SJSA1 (cell line): ENCODE data around the gene JAG1. TPM values are rescaled to one million over a fixed set of nuclear protein-coding genes. Genes with fewer than 3 reads are reported as not detected.

ENCODE experiments used
- DNase-seq, 2 experiments: peaks; one replicate each; pipeline ENCODE4 v3.0.0-alpha.2; 2015 to 2020; ENCODE audit warnings: low spot score in 2 of 2, low read depth in 1 of 2
- H3K27ac ChIP-seq: fragments of 250-450 bp; sonication (Bioruptor Pico); 2 replicates; pipeline ENCODE4 v1.5.1; 2020; ENCODE audit warnings: mild to moderate bottlenecking, moderate library complexity
- H3K27me3 ChIP-seq: fragments of 250-450 bp; sonication (Bioruptor Pico); replicated peaks from 2 replicates; pipeline ENCODE4 v1.5.1; 2020; ENCODE audit warnings: mild to moderate bottlenecking, moderate library complexity
- H3K36me3 ChIP-seq: fragments of 250-450 bp; sonication (Bioruptor Pico); 2 replicates; pipeline ENCODE4 v1.5.1; 2020; ENCODE audit warnings: mild to moderate bottlenecking
- H3K4me1 ChIP-seq: fragments of 250-450 bp; sonication (Bioruptor Pico); replicated peaks from 2 replicates; pipeline ENCODE4 v1.6.1; 2021; ENCODE audit warnings: mild to moderate bottlenecking
- H3K4me3 ChIP-seq: fragments of 250-450 bp; sonication (Bioruptor Pico); 2 replicates; pipeline ENCODE4 v1.5.1; 2020; ENCODE audit warnings: mild to moderate bottlenecking
- H3K9me3 ChIP-seq: fragments of 250-450 bp; sonication (Bioruptor Pico); replicated peaks from 2 replicates; pipeline ENCODE4 v1.5.1; 2020; ENCODE audit warnings: mild to moderate bottlenecking
- total RNA-seq: library from RNA; depleted of rRNA; stranded (reverse); fragments of >200 nt; shearing (Covaris generic); gene quantifications from 2 replicates; pipeline ENCODE4 v1.2.3, GENCODE V29; 2014

JAG1 gene
- total RNA-seq, 1 experiment from 2014 or later, result 40.9 TPM

DNA sequence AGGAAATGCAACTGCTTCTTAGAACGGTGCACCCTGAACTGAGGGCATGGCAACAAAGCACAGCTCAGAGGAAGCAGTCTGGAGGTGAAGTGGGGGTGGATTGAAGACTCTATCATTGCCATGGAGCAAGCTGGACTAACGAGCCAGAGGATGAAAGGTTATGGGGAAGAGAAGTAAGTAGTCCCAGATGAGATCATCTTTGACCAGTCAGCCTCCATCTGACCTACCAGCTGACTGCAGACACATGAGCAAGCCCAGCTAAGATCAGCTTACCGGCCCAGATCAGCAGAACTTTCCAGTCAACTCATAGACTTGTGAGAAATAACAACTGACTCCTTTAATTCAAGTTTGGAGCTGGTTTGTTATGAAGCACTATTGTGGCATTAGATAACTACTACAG, 9.1 kb upstream of the JAG1 start:
- H3K27me3 ChIP-seq, result no peaks in the 10 kb centered on the region
- H3K36me3 ChIP-seq, result no peaks in the 10 kb centered on the region
- H3K9me3 ChIP-seq, result 0 out of 2 replicates have a peak, but pooled peaks cover 3% of the 10 kb centered on the region
- H3K4me1 ChIP-seq, result no peaks in the 10 kb centered on the region
- DNase-seq, result no peak
- H3K27ac ChIP-seq, result no peak overlapping the region
- no peak overlapping the region for H3K4me3 ChIP-seq

DNA sequence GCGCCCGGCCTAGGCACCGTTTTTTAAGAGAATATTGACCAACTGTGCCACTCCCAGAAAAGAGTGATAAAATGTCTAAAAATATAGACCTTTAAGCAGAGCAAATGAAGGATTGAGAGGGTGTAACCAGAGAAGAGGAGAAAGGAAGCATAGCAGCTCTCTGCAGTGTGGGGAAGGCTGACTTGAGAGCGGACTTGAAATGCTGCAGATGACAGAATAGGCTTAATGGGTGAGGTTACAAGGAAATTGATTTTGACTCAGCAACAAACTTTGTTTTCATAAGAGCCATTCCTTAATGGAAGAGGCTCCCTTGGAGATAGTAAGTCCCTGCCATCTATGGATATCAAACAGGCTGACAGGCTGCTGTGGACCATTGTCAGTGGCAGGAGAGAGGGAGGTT, 7.7 kb upstream of the JAG1 start:
- H3K4me1 ChIP-seq, result no peaks in the 10 kb centered on the region
- DNase-seq, result no peak
- no peak overlapping the region for H3K27ac ChIP-seq
- H3K4me3 ChIP-seq, result no peak overlapping the region
- H3K27me3 ChIP-seq, result no peaks in the 10 kb centered on the region
- 0 out of 2 replicates have a peak, but pooled peaks cover 3% of the 10 kb centered on the region for H3K9me3 ChIP-seq
- H3K36me3 ChIP-seq, result no peaks in the 10 kb centered on the region

DNA sequence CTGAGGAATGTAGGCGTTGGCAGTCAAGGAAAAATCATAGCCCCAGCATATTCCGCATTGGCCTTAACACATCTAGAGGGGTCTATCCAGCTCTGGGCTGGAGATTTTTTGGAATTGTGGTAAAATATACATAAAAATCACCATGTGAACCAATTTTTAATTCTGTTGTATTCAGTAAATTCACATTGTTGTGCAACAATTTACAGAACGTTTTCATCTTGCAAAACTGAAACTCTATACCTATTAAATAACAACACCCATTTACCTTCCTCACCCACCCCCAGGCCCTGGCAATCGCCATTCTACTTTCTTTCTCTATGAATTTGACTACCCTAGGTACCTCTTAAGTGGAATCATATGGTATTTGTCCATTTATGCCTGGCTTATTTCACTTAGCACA, 6.8 kb upstream of the JAG1 start:
- Histone ChIP-seq H3K27me3 (no peaks in the 10 kb centered on the region), H3K9me3 (0 out of 2 replicates have a peak, but pooled peaks cover 3% of the 10 kb centered on the region), H3K27ac (no peak overlapping the region), H3K4me3 (no peak overlapping the region), H3K4me1 (peaks cover under 1% of the 10 kb centered on the region), H3K36me3 (no peaks in the 10 kb centered on the region)
- no peak for DNase-seq

DNA sequence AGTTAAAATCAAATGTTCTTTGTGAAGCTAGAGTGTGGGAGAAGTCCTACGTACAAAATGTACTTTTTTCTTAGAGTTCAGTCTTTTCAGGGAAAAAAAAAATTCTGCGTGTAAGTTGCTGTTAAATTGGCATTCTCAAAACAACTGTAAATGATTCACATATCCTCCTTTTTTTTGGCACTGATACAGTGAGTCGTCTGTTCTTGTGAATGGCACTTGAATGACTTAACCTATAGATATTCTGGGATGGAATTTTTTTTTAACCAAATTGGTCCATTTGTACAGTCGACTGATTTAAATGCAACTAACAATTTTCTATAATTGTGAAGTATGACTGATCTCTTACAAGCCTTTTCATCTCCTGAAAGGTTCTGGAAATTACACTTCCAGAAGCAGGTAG, 5.5 kb upstream of the JAG1 start:
- no peak for DNase-seq
- Histone ChIP-seq H3K4me3 (no peak overlapping the region), H3K9me3 (0 out of 2 replicates have a peak, but pooled peaks cover 3% of the 10 kb centered on the region), H3K4me1 (peaks cover 9% of the 10 kb centered on the region), H3K27me3 (no peaks in the 10 kb centered on the region), H3K27ac (no peak overlapping the region), H3K36me3 (no peaks in the 10 kb centered on the region)

DNA sequence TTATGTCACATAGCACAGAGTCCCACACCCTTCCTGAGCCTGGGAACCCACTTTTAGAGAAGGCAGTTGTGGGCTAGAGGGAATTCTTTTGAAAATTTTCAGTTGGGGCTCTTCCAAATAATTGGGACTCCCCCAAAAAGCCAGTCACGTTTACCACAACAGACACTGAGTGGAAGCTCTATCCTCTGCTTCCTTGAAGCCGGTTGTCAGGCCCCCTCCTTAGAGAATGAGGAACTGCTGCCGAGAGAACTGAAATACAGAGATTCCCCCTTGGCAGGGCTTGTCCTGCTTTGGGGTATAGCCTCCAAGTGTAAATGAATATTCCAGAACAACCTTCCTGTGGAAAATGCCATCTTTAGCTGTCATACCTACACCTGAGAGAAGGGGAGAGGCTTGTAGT, 2.7 kb upstream of the JAG1 start:
- peaks cover 8% of the 10 kb centered on the region for H3K36me3 ChIP-seq
- no peak overlapping the region for H3K4me3 ChIP-seq
- H3K9me3 ChIP-seq, result 0 out of 2 replicates have a peak, but pooled peaks cover 3% of the 10 kb centered on the region
- DNase-seq, result no peak
- no peaks in the 10 kb centered on the region for H3K27me3 ChIP-seq
- no peak overlapping the region for H3K27ac ChIP-seq
- peaks cover 12% of the 10 kb centered on the region for H3K4me1 ChIP-seq

DNA sequence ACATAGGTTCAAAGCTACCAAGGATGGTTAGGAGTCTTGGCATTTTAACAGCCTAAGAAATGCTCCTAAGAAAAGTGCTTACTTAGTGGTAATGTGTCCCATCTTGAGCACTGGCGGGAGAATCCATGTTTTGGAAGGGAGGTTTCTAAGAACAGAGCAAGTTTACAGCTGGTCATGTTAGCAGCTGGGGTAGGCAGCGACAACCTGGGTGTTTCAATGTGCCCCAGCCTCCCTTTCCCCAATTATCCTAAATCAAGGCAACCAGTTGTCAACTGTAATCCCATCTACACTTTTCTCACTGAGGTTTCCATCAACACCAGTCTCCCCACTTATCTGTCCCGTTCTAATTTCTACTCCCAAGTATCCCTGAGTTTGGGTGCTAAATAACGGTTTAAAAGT, 1.6 kb upstream of the JAG1 start:
- Histone ChIP-seq H3K4me3 (peak overlapping the region; percentile 61; the same call in 1 of the 2 replicates), H3K36me3 (peaks cover 15% of the 10 kb centered on the region), H3K27me3 (no peaks in the 10 kb centered on the region), H3K27ac (no peak overlapping the region), H3K9me3 (no peaks in the 10 kb centered on the region), H3K4me1 (peaks cover 22% of the 10 kb centered on the region)
- DNase-seq, result no peak

DNA sequence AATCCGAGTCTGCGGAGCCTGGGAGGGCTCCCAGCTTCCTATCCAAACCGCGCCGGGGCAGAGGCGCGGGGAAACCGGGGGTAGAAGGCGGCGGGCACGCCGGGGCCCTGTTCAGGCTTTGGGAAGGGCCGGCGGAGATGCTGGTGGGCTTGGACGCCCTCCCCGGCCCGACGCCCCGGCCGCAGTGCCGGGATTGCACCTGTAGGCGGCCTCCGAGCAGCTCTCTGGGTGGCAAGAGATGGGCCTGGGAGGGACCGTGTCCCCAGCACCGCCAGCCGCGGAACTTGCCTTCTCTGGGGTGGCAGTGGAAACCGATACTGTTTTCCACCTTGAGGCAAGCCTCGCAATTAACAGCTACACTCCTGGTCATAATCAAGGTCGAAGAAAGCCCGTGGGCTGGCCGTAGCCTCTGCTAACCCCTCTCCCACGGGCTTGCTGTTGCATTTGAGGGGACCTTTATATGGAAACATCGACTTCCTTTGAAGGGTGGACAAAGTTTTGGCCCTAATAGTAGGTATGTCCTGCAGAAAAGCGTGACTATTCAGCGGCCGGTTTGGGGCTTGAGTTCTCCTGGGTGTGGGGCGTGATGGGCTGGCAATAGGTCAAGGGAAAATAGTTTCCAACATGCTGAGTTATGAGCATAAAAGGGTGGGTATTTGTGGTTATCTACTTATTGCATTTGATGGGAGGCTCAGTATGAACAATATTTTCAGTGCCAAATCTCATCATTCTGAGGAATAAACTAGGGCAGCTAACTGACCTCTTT, 1.1 kb upstream of the JAG1 start:
- DNase-seq, result peak; percentile 85 to 93
- Histone ChIP-seq H3K9me3 (no peaks in the 10 kb centered on the region), H3K36me3 (peaks cover 15% of the 10 kb centered on the region), H3K27ac (peak overlapping the region; percentile 98), H3K27me3 (no peaks in the 10 kb centered on the region), H3K4me1 (peaks cover 28% of the 10 kb centered on the region), H3K4me3 (peak overlapping the region; percentile 61)

DNA sequence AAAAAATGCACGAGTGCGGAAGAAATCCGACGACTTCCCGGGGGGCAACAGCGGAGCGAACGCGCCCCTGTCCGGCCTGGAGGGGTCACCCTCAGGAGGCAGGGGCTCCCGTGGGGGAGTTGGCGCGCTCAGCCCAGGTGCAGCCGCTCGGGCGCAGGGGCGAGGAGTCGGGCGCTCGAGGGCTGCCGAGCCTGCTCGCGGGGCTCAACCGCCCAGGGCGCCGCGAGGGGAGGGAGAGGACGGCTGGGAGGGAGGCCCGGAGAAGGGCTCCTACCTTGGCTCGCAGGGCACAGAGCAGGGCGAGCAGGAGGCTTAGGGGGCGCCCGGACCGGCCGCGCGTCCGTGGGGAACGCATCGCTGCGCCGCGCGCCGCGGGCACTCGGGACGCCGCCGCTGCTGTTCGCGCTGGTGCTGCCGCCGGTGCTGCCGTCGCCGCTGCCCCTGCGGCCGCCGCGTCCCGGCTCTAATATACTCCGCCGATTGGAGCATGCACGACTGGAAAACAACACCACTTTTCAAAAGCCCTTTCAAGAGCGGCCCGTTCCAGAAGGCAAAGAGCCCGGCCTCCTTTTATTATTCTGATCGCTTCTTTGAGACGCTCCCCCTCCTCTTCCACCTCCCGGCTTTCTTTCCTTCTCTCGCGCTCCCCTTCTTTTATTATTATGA, 490 bp downstream of the JAG1 start:
- no peak for DNase-seq
- H3K27ac ChIP-seq, result peak overlapping the region; percentile 44
- peak overlapping the region; percentile 61 for H3K4me3 ChIP-seq
- H3K9me3 ChIP-seq, result no peaks in the 10 kb centered on the region
- no peaks in the 10 kb centered on the region for H3K27me3 ChIP-seq
- H3K4me1 ChIP-seq, result peaks cover 31% of the 10 kb centered on the region
- peaks cover 22% of the 10 kb centered on the region for H3K36me3 ChIP-seq

DNA sequence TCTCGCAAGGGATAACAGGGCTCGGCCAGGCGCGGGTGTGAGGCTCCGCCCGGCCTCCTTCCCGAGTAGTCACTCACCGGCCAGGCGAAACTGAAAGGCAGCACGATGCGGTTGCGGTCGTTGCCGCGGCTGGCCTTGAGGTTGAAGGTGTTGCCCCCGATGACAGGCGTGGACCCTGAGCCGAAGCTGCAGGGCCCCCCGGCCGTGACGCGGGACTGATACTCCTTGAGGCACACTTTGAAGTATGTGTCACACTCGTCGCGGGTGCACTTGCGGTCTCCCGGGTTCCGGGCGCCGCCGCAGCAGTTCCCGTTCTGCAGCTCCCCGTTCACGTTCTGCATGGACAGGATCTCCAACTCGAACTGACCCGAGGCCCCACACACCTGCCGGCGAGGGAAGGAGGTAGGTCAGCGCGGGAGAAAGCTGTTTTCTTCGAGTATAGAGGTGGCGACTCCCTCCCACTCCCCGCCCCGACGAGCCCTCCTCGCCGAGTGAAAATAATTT, 1.1 kb downstream of the JAG1 start:
- peak; percentile 69 to 73 for DNase-seq

DNA sequence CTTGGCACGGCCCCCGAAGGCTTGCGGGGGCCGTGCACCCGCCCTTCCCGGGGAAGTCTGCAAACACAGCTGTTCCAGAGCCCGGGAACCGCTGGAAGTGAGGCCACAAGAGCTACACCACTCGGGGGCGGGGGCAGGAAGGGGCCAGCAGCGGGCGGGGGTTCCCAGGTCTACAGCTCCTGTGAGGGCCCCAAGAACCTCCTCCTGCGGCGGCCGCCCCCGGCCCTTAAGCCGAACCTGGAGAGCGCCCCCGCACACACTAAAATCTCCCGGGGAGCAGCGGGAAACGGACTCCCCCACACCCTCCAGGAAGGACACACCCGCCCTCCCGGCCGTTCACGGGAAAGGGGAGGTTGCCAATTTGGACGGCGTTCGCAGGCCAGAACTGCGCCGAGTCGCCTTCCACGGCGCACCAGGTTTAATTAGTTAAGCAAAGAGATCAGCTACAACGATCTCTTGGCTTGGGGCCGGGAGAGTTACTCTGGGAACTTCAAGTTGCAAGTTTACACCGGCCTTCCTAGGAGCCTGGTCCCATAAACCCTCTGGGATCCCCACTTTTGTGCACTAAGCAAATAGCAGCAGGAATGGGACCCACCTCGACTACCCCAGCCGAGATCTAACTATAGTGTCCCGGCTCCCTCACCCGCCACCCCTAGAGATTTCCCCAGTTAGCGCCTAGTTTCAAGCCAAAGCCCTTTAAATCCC, 1.7 kb downstream of the JAG1 start:
- H3K4me1 ChIP-seq, result peaks cover 43% of the 10 kb centered on the region
- H3K27ac ChIP-seq, result peak overlapping the region; percentile 44
- peak in 1 of 2 experiments; percentile 60 for DNase-seq
- peak overlapping the region; percentile 61 for H3K4me3 ChIP-seq
- H3K9me3 ChIP-seq, result no peaks in the 10 kb centered on the region
- no peaks in the 10 kb centered on the region for H3K27me3 ChIP-seq
- peaks cover 24% of the 10 kb centered on the region for H3K36me3 ChIP-seq

More for the DNA sequence above, 1.1 kb downstream of the JAG1 start:
- Histone ChIP-seq H3K27ac (peak overlapping the region; percentile 44), H3K4me1 (peaks cover 37% of the 10 kb centered on the region), H3K4me3 (peak overlapping the region; percentile 61), H3K27me3 (no peaks in the 10 kb centered on the region), H3K9me3 (no peaks in the 10 kb centered on the region), H3K36me3 (peaks cover 24% of the 10 kb centered on the region)

DNA sequence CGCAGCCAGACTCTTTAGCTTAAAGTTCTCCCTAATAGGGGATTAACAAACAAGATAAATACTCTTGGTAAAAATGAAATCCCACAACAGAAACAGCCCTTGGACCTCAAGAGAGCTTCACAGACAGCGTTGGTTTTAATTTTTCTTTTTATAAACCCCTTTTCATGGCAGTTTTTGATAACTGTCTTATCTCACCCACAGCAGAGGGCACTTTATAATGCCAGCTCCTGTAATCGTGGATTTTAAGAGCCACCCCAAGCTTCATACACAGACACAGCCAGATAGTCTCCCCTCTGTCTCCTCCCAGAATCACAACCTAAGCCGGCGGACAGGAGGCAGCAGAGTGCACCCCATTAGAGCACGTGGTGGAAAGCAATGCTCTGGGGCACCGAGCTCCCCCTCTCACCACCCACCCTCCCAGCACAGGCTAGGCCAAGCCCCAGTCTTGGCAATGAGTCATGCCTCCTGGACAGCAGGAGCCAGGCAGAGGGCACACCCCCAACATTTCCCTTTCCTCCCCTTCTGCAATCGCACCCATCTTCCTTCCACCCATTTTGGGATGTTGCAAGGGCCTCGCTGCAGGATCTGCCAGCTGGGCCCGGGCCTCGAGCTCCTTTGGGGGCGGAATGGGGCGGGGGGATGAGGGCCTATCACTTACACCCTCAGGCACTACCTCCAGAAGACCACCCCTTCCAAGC, 2.4 kb downstream of the JAG1 start:
- peak overlapping the region; percentile 44 for H3K27ac ChIP-seq
- peaks cover 50% of the 10 kb centered on the region for H3K4me1 ChIP-seq
- peaks cover 28% of the 10 kb centered on the region for H3K36me3 ChIP-seq
- DNase-seq, result peak; percentile 88 to 96
- H3K4me3 ChIP-seq, result peak overlapping the region; percentile 61
- no peaks in the 10 kb centered on the region for H3K9me3 ChIP-seq
- H3K27me3 ChIP-seq, result no peaks in the 10 kb centered on the region

DNA sequence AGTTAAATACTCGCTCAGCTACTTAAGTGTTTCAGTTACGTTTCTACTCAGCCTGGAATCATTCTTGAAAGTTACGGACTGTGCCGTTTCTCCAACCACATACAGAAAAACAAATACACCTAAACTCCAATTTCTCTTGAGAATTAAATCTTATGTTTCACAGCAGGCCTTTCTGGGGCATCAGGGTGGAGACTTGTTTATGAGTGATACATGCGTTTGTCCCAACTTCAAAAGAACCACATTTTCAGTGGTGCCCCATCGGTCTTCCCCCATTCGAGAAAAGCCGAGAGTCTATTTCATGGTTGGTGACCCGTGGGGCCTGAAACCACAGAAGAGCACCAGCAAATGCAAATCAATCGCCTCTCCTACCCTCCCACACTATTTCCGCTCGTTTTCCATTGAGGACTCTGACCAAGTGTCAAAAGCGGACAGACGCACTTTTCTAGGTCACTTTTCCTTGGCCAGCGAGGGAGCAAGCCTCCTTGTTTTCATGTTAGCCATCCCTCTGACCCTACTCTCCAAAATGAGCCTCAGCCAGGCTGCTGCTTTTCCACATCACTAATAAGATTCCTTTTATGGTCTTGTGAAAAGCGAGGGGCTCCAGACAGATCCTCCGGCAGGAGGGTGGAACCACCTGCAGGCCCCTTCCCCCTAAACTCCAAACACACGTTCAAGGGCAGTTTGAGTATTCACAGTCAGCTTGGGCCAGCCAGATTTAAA, 3.1 kb downstream of the JAG1 start:
- Histone ChIP-seq H3K27ac (peak overlapping the region; percentile 44), H3K4me3 (peak overlapping the region; percentile 61), H3K36me3 (peaks cover 35% of the 10 kb centered on the region), H3K9me3 (no peaks in the 10 kb centered on the region), H3K4me1 (peaks cover 57% of the 10 kb centered on the region), H3K27me3 (no peaks in the 10 kb centered on the region)
- no peak for DNase-seq
